Activated T-helper 1 cell treated with Interleukin-2 at 50 U/mL for 16 hours (primary cell): ENCODE measurements around the gene FAM181B.

Experiments used
- DNase-seq: peaks from one replicate; pipeline ENCODE4 v3.0.0-alpha.2; 2020; ENCODE audit warnings: low read depth

Gene FAM181B

DNA sequence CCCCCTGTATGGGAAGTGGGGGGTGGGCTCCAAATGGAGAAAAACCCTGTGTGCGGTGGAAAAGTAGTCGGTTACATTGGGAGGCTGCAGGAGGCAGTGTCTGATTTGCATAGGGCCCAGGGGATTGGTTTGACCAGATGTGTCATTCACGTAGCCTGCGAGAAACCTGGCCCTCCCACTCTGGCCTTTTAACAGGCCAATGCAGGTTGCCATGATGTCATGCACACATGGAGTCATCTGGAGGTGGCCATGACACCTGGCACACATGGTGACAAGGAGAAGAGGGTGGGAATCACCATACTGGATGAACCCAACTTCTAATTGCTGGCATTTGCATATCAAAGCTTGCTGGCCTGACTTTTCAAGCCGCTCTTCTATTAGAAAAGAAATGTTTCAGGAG, 50.6 kb downstream of the FAM181B start:
- DNase-seq: no peak

DNA sequence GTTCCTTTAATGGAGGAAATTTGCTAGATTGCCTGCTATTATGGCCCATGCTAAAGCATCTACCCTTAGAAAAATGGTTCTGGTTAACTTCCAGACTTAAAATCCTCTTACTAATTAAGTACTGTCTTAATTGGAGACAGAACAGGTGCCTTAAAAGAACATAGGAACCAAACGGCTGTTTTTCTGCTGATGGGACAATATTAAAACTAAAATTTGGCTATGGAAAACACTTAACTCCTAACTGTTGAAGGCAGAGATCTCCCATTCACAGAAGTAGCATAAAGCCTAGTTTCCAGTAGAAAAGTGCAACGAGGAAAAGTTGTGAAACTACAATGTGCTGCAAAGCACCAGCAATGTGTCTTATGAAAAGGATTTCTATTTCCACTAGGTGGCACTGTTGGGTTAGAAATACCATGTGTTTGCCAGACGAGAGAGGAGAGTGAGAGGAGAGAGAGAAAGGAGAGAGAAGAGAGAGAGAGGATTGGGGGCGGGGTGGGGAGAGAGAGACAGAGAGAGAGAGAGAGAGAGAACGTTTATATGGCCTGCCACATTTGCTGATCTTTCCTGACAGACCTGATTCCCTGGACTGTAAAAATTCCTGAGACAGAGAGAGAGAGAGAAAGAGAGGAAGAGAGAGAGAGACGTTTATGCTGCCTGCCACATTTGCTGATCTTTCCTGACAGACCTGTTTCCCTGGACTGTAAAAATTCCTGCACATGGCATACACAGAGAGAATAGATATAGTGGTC, 51.5 kb downstream of the FAM181B start:
- DNase-seq: no peak

DNA sequence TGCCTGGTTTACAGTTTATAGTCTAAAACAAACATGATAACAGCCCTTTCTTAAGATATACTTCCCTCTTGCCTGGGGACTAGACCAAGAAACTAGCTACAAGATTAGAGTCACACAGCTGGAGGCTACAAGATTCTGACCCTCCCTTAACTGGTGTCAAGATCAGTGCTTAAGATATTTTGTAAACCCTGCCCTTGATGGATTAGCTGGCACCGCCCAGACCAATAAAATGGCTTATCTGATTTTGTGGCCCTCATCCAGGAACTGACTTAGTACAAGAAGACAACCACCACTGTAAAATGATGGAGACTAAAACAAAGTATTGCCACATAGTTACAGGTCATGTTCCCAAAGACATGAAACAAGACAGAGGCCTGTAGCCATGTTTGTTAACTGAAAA, 53.4 kb downstream of the FAM181B start:
- no peak for DNase-seq
